Thyroid gland (tissue), 4 donors: ENCODE results near the gene NADK.

Experiments
- CTCF ChIP-seq, 6 experiments: fragments of 200-600 bp in 3 of 6; fragments of 450-650 bp in 3 of 6; sonication (generic) in 3 of 6; IDR thresholded peaks; one replicate each; pipeline ENCODE4 v1.5.1; 2016 to 2019; ENCODE audit warnings: antibody characterized with exemption in 6 of 6, mild to moderate bottlenecking in 2 of 6, inconsistent platforms in 1 of 6, moderate library complexity in 1 of 6
- POLR2A ChIP-seq, 2 donors: fragments of 450-650 bp; IDR thresholded peaks; one replicate each; pipeline ENCODE4 v1.6.1; 2017; ENCODE audit warnings: antibody characterized with exemption in 2 of 2, mild to moderate bottlenecking in 2 of 2, moderate library complexity in 1 of 2

GRCh38 chr1:1753607-1754005, 24.7 kb downstream of the NADK start:
- TF ChIP-seq CTCF (IDR thresholded peaks at IDR 0.05), result no peak
- no peak for TF ChIP-seq POLR2A (IDR thresholded peaks at IDR 0.05)
